ENCODE results near the gene ABCA4. TPM values are rescaled to one million over a fixed set of nuclear protein-coding genes. Genes with fewer than 3 reads are reported as not detected.

The ABCA4 gene
- polyA plus RNA-seq, 1 experiment, result 0.17 TPM

- Histone ChIP-seq H3K27me3 (ENCODE audit: control insufficient read depth, insufficient read depth, low read length) (peaks cover 3% of the 10 kb centered on the region), H3K9me3 (ENCODE audit: control insufficient read depth, insufficient read depth, low read length) (no peaks in the 10 kb centered on the region), H3K4me3 (ENCODE audit: low read depth, low read length) (no peak overlapping the region), H3K27ac (ENCODE audit: low read depth, low read length) (no peak overlapping the region)
- ChIA-PET CTCF (interaction anchor here (2.3 to 23.0 kb wide), 2 partner anchors 8 to 304 kb away, joined by 7 to 472 read pairs; no protein-coding TSS in a partner anchor), POLR2A (no interaction called here)
- no peak for TF ChIP-seq CTCF (IDR thresholded peaks at IDR 0.05; ENCODE audit: low read depth, low read length)
- no peak for DNase-seq (ENCODE audit: low read depth, low spot score)
Observed at GRCh38 chr1:94031154-94031553, 89.8 kb downstream of the ABCA4 start.

GRCh38 chr1:94029130-94029993 is 91.6 kb downstream of the ABCA4 start:
- H3K27ac ChIP-seq (ENCODE audit: low read depth, low read length), result no peak overlapping the region
- no peak for DNase-seq (ENCODE audit: low read depth, low spot score)
- peaks cover 3% of the 10 kb centered on the region for H3K27me3 ChIP-seq (ENCODE audit: control insufficient read depth, insufficient read depth, low read length)
- no peak for TF ChIP-seq CTCF (IDR thresholded peaks at IDR 0.05; ENCODE audit: low read depth, low read length)
- no peak overlapping the region for H3K4me3 ChIP-seq (ENCODE audit: low read depth, low read length)
- POLR2A ChIA-PET, result no interaction called here
- CTCF ChIA-PET, result interaction anchor here (2.3 to 23.0 kb wide), 2 partner anchors 10 to 306 kb away, joined by 7 to 472 read pairs; no protein-coding TSS in a partner anchor
- no peaks in the 10 kb centered on the region for H3K9me3 ChIP-seq (ENCODE audit: control insufficient read depth, insufficient read depth, low read length)

GRCh38 chr1:94027721-94028515 is 93.0 kb downstream of the ABCA4 start:
- ChIA-PET POLR2A (no interaction called here), CTCF (interaction anchor here (0.7 to 10.1 kb wide), 4 partner anchors 12 to 436 kb away, joined by 4 to 443 read pairs (median 108); no protein-coding TSS in a partner anchor)
- H3K27me3 ChIP-seq (ENCODE audit: control insufficient read depth, insufficient read depth, low read length), result peaks cover 3% of the 10 kb centered on the region
- DNase-seq (ENCODE audit: low read depth, low spot score), result no peak
- no peak overlapping the region for H3K4me3 ChIP-seq (ENCODE audit: low read depth, low read length)
- TF ChIP-seq CTCF (IDR thresholded peaks at IDR 0.05; ENCODE audit: low read depth, low read length), result no peak
- H3K9me3 ChIP-seq (ENCODE audit: control insufficient read depth, insufficient read depth, low read length), result no peaks in the 10 kb centered on the region
- no peak overlapping the region for H3K27ac ChIP-seq (ENCODE audit: low read depth, low read length)

- no peak for DNase-seq (ENCODE audit: low read depth, low spot score)
- Histone ChIP-seq H3K27me3 (ENCODE audit: control insufficient read depth, insufficient read depth, low read length) (peaks cover 3% of the 10 kb centered on the region), H3K4me3 (ENCODE audit: low read depth, low read length) (no peak overlapping the region), H3K9me3 (ENCODE audit: control insufficient read depth, insufficient read depth, low read length) (no peaks in the 10 kb centered on the region), H3K27ac (ENCODE audit: low read depth, low read length) (no peak overlapping the region)
- ChIA-PET CTCF (interaction anchor here (0.7 to 10.1 kb wide), 30 partner anchors 11 to 780 kb away, joined by 3 to 443 read pairs (median 5); partner anchors contain the start of gene ARHGAP29), POLR2A (interaction anchor here (1.8 kb wide), 1 partner anchor 10 kb away, joined by 4 read pairs; no protein-coding TSS in a partner anchor)
- TF ChIP-seq CTCF (IDR thresholded peaks at IDR 0.05; ENCODE audit: low read depth, low read length), result no peak
Observed at GRCh38 chr1:94026619-94027380, 94.1 kb downstream of the ABCA4 start.
